Activated CD8-positive, alpha-beta memory T cell treated with anti-CD3 and anti-CD28 coated beads for 24 hours (primary cell): Measurements from ENCODE around the gene NPAS4.
"Not testable (repeated sequence)": the region's sequence is repeated elsewhere in the genome, so short reads cannot be mapped to it uniquely, and the experiment has no call there.

ENCODE experiments used
- DNase-seq: peaks from one replicate; pipeline ENCODE4 v3.0.0-alpha.2; 2020

Gene NPAS4

DNA sequence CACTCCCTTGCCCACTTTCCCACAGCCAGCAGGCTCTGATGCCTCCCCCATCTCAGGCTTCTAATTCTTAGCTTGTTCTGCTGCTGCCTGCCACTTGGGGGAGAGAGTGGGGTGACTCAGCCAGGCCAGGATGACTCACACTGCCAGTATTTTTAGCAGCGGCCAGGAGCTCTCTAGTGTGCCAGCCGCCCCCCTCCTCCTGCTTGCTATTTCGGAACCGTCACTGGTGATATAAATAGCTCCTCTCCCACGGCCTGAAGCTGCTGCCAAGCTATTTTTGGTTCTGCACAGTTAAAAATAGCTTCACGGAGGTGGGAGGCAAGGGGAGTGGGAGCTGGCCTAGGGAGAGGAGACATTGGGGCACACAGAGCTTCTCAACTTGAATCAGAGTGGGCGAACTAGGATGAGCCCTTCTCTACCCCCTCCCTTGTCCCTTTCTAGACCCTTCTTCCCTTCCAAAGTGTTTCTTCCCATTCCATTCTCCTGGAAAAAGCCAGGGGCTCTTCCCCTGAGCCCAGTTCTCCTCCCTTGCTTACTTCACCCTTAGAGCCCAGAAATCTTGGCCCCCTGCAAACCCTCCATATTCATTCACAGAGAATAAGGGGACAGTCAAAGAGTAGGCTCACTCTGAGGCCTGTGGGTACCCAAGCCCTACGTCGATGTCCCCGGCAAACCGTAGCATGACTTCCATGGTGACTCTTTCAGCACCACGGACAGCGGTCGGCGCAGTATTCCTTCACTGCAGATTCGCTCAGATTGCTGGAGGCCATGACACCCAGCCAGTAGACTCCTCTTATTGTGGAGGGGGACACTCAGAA lies 2.5 kb upstream of the NPAS4 start:
- DNase-seq, result peak; percentile 79

DNA sequence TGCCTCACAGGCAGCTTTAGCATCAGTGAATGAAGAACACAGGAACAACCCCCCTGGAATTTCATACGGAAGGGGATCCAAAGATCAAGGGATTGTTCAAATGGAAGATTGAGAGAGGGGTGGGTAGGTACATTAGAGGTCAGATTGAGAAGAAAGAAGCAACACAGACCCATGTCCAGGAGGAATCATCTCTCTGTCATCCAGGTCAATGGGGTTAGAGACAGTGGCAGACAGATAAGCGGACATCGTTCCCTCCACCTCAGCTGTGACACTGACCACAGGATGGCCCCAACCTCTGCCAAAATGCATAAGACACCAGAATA lies 1.9 kb upstream of the NPAS4 start:
- DNase-seq, result no peak

DNA sequence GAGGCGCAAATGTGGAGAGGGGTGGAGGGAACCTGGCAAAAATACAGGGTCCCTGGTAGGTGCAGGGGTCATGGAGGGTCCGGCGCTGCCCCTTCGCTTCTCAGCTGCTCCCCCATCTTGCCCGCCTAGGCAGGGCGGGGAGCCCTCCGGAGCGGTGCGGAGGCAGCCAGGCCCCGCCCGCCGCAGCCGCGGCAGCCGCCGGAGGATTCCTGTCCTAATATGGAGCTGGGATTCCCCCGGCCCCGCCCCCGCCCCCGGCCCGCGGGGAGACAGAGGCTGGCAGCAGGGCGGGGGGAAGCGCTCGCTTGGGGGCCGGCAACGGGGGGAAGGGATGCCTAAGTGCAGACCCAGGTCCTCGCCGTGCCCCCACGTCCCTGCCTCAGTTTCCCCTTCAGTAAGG lies 1.0 kb upstream of the NPAS4 start:
- DNase-seq, result no peak

DNA sequence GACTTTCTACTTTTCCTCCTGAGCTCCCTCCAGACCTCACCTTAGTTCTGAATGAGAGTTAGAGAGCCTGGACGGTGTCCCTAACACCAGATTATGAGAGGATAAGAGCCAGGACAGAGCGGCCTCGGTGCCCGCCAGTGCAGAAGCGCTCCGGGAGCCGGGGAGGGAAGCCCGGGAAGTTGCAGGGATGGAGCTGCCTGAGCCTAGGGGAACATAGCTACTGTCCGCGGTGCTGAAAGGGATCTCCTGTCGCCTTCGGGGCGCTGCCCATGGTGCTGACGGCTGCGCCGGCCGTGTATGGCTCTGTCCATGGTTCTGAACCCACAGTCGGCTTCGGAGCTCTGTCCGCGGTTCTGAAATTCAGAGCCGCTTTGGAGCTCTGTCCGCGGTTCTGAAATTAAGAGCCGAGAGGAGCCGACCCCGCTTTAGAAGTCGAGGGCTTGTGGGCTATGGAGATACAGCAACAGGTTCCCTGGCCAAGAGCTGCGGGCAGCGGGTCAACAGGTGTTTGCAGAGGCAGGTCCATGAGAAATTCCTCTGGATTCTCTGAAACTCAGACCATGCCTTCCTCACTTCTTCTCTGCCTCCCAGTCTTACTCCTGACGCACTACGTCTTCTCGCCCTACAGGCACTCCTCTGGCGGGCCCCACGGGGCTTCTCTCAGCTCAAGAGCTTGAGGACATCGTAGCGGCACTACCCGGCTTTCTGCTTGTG lies 814 bp downstream of the NPAS4 start:
- peak; percentile 98 for DNase-seq

DNA sequence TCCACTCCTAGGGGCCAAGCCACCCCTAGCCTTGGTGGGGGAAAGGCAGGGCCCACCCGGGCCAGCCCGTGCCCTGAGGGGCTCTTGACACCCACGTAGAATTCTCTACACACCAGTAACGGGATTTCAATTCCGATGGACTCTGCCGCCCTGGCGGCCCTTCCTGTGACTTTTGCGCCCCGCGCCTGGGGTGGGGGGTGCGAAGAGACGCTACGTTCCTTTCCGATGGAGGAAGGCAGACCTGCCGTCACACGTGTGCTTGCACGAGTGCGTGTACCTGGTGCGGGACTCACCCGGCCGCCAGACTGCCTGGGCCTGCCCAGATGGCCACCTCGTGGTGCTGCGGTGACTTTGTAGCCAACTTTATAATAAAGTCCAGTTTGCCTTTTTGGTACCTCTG lies 5.5 kb downstream of the NPAS4 start:
- no peak for DNase-seq

DNA sequence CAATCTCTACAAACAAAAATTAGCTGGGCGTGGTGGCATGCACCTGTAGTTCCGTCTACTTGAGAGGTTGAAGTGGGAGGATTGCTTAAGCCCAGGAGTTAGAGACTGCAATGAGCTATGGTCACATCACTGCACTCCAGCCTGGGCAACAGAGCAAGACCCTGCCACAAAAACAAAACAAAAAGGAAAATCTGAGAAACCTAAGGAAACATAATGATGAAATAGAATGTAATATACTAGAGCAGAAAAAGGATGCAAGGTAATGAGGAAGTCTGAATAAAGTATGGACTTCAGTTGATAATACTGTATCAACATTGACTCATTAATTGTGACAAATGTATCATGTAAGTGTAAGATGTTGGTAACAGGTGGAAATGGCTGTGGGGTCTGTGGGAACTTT lies 8.1 kb downstream of the NPAS4 start:
- DNase-seq, result no peak

DNA sequence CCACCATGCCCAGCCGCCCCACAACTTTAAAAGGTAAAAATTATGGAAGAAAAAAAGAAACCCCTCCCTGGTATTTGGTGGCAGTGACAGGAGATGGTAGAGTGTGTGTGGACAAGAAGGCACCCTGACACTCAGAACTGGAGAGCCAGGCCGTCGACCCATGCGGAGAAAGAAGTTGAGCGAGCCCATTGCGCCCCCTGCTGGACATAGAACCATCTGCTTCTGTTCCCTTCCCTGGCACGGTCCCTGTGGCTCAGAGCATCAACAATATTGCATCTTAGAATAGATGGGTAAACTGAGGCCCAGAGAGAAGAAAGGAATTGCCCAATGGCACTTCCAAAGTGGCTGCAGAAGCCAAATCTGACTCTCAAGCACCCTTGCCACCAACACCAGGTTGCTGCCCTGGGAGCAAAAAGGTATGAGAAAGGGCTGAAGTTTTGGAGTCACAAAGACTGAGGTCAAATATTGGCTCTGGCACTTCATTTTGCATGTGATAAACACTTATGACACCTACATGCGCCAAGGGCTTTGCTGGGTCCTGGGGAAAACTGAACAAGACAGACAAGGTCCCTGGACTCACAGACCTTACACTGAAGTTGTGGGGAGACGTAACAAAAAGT lies 9.3 kb downstream of the NPAS4 start:
- DNase-seq, result peak; percentile 89

DNA sequence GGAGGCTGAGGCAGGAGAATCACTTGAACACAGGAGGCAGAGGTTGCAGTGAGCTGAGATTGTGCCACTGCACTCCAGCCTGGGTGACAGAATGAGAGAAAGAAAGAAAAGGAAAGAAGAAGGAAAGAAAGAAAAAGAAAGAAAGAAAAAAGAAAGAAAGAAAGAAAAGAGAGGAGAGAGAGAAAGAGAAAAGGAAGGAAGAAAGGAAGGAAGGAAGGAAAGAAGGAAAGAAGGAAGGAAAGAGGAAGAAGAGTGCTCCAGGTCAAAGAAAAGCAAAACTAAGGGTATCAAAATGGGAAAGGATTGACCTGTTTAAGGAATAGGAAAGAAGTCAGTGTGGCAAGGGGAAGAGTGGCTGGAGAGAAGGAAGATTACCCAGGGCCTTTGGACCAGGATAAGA lies 10.5 kb downstream of the NPAS4 start:
- not testable (repeated sequence) for DNase-seq

DNA sequence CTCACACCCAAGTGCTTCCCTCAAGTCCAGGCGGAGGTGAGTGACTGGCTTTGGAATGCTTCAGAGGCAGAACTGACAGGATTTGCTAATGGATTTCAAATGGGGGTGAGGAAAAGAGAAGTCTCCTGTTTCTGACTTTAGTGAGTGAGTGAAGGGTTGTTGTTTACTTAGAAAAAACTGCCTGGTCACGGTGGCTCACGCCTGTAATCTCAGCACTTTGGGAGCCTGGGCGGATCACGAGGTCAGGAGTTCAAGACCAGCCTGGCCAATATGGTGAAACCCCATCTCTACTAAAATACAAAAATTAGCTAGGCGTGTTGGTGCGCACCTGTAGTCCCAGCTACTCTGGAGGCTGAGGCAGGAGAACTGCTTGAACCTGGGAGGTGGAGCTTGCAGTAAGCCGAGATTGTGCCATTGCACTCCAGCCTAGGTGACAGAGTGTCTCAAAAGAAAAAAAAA lies 11.1 kb downstream of the NPAS4 start:
- DNase-seq, result not testable (repeated sequence)

DNA sequence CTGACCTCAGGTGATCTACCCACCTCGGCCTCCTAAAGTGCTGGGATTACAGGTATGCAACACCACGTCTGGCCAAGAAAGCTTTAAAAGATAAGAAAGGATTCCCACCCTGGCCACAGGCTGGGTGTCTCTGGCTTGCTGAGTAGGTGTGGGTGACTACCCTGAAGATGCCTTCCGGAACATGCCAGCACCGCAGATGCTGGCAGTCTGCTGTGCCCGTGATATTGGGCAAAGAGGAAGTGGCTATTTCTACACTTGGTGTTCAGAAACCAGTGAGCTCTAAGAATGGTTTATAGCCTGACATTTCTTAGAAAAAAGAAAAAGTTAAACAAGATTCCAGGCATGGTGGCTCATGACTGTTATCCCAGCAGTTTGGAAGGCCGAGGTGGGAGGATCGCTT lies 11.8 kb downstream of the NPAS4 start:
- DNase-seq, result no peak

DNA sequence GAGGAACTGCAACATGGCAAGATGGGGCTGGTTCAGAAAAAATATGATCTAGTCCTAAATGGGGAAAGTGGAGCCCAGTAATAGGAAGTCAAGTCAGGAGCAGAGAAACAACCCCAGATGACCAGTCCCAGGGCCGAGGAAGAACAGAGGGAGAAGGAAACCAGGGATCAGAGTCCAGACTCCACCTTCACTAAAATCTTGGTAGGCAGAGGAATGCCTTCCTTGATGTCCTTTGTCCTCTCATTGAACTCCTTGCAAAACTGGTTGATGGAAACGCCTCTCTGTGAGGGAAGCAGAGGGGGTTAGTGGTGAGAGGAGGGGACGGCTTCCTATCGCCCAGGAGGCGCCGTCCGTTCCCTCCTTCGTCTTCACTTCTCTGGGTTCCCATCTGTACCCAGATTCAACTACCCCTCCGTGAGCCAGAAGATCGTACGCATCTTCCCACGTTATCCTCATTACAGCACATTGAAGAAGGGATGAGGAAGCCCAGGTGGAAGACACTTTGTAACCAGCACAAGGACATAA lies 17.2 kb downstream of the NPAS4 start:
- DNase-seq, result no peak

DNA sequence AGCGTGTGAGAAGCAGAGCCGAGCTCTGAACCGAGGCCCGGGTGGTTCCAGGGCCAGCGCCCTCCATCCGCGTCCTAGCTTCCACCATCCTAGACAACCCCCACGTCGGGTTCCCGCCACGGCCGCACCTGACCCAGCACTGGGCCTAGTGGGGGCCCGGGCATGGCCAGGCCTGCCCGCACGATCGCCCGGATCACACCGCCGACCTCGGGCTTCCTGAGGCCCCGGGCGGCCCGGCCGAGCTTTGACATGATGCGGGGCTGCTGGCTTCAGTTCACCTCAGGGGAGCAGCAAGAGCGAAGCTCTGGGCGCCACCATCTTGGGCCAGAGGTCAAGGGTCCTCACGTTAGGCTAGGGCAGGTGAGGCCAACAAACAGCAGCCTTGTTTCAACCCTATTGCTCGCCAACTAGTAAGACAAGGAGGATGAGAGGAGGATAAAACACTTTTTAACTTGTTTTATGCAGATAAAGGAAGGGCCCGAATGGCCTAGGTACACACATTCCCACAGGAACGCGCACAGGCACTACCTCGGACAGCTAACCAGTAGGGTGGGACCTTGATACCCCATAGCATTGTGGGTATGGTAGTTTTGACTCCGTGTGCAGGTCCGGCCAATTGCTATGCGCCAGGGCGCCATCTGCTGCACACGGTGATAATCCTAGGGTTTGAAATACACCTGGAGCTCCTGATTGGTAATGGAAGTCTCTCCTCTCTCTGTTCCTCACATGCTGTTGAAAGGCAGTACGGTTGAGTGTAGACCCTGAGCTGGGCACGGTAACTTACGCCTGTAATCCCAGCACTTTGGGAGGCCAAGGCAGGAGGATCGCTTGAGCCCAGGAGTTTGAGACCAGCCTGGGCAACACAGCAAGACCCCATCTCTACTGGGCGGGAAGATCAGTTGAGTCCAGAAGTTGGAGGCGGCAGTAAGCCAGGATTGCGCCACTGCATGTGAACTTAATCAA lies 17.9 kb downstream of the NPAS4 start, which contains the start of gene MRPL11:
Gene MRPL11, minus strand, starts transcription at position 345 of the 963 bp plus-strand sequence. Its CDS starts 94 bp downstream, at position 251.
- DNase-seq, result peak; percentile 95

DNA sequence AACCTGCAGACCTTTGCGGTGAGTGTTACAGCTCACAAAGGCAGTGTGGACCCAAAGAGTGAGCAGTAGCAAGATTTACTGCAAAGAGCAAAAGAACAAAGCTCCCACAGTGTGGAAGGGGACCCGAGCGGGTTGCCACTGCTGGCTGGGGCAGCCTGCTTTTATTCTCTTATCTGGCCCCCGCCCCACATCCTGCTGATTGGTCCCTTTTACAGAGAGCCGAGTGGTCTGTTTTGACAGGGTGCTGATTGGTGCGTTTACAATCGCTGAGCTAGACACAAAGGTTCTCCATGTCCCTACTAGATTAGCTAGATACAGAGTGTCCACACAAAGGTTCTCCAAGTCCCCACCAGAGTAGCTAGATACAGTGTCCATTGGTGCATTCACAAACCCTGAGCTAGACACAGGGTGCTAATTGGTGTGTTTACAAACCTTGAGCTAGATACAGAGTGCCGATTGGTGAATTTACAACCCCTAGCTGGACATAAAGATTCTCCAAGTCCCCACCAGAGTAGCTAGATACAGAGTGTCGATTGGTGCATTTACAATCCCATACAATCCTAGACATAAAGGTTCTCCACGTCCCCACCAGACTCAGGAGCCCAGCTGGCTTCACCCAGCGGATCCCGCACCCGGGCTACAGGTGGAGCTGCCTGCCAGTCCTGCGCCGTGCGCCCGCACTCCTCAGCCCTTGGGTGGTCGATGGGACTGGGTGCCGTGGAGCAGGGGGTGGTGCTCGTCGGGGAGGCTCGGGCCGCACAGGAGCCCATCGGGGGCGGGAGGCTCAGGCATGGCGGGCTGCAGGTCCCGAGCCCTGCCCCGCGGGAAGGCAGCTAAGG lies 19.5 kb downstream of the NPAS4 start:
- not testable (repeated sequence) for DNase-seq

DNA sequence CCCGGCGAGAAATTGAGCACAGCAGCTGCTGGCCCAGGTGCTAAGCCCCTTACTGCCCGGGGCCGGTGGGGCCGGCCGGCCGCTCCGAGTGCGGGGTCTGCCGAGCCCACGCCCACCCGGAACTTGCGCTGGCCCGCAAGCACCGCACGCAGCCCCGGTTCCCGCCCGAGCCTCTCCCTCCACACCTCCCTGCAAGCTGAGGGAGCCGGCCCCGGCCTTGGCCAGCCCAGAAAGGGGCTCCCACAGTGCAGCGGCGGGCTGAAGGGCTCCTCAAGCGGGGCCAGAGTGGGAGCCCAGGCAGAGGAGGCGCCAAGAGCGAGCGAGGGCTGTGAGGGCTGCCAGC lies 20.1 kb downstream of the NPAS4 start:
- not testable (repeated sequence) for DNase-seq

DNA sequence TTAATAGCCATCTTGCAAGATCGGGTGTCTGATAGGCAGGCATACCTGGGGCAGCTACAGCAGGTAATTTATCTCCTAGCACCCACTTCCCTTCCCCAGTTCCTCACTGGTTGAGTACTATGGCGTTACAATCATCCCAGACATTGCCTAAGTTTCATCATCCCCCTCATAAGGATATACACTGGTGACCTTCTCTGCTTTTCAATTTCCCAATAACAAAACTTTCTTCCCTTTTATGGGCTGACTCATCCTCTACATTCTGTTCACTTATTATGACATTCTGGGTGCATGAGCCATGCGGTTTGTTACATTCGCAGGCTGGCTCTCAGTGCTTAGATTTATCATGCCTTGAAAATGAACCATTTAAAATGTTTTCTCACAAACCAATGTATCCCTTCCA lies 22.8 kb downstream of the NPAS4 start:
- no peak for DNase-seq

DNA sequence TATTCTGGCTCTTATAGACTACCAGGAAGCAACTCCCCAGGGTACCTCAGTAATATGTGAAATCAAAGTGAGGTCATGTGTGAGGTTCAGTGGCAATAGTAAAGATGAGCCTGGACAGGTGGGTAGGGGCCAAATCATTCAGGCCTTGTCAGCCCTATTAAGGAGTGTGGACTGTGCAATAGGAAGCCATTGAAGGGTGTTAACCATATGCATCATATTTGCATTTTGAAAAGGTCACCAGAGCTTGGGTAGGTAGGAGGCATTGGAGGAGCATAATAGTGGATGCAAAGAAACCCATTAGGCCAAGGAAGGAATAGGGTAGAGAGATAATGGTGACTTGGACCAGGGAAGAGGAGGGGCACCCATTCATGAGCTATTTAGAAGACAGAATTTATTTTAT lies 26.2 kb downstream of the NPAS4 start:
- DNase-seq, result no peak

DNA sequence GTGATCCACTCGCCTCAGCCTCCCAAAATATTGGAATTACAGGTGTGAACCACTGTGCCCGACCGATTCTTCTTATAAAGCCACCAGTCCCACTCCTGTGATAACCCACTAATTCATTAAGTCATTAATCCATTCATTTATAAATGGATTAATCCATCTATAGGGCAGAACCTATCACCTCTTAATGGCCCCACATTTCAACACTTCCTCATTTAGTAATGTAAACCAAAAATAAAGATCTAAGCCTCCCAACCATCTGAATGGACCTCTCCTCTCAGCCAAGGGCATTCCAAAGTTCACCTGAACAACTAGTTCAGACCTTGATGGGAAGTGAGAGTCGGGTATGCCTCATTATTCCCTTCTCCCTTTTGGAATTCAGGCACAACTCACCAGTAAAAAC lies 27.7 kb downstream of the NPAS4 start:
- DNase-seq, result no peak

DNA sequence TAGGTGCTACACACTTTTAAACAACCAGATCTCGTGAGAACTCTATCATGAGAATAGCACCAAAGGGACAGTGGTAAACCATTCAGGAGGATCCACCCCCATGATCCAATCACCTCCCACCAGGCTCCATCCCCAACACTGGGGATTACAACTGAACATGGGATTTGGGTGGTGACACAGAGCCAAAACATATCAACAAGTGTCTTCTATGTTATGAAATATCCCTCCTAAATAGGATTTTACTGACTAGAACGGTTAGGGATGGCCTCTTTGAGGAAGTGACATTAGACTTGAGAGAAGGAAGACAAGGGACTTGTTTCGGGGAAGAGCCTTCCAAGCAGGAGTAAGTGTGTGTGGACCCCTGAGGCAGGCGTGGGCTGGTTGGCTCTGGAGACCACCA lies 29.7 kb downstream of the NPAS4 start:
- no peak for DNase-seq

DNA sequence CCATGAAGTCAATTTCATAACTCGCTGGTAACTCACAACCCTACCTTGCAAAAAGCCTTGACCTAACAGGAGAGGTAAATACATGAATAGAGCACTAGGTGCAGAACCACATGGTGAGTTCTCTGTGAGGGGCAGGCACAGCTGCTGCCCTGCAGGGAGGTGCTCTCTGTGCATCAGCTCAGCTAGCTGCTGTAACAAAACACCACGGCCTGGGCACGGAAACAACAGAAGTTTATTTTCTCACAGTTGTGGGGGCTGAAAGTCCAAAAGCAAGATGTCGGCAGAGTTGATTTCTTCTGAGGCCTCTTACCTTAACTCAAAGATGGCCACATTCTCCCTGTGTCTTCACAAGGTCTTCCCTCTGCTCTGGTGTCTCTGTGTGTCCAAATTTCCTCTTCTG lies 30.8 kb downstream of the NPAS4 start:
- no peak for DNase-seq

DNA sequence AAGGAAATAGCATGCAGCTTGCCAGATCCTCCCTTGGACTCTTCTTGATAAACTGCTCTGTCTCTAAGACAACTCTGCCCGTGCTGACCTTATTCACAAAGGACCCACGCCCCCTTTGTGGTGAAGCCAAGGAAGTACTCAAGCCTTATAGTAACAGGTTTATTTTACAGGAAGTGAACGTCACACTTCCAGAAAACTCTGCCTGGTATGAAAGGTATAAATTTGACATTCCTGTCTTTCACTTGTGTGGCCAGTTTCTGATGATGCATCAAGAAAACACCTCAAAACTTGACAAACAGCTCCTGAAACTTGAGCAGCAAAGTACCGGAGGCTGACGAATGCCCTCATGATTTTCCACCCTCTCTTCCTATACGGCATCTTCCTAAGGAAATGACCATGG lies 33.4 kb downstream of the NPAS4 start:
- no peak for DNase-seq

DNA sequence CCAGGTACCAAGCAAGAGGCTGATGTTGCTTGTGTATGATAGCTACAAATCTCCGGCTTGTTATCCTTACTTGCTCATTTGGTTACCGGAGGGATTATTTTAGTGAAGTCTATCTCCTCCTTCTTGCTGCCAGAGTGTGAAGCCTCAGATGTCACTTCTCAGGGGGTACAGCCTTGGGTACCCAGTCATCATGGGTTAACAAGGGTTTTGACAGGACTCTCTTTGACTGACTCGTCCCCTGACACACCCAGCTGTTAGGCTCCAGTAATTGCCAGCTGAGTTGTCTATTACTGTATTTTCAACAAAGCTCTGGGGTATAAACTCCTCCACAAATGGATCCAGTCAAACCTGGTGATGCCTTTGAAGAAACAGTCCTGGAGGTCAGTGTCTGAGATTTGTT lies 34.0 kb downstream of the NPAS4 start:
- DNase-seq, result no peak

DNA sequence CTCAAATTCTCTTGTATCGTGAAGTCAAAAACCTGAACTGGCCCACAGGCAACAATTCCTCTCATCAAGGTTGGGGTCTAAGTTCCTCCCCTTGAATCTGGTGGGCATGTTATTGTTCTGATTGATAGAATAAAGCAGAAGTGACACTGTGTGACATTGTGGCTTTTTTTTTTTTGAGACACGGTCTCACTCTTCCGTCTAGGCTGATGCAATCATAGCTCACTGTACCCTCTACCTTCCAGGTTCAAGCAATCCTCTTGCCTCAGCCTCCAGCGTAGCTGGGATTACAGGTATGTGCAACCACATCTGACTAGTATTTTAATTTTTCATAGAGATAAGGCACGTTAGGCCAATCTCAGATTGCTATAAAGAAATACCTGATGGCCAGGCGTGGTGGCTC lies 37.0 kb downstream of the NPAS4 start:
- DNase-seq, result no peak
